GM23338 (cell line): ENCODE data around the gene SCO1. TPM values are rescaled to one million over a fixed set of nuclear protein-coding genes. Genes with fewer than 3 reads are reported as not detected.
"Not testable (repeated sequence)": the region's sequence is repeated elsewhere in the genome, so short reads cannot be mapped to it uniquely, and the experiment has no call there.

Source experiments
- ATAC-seq: fragments of 200-7000 bp; cut with Tn5 transposase; 3 replicates; pipeline ENCODE4 v1.9.1; 2020
- DNase-seq: peaks from one replicate; pipeline ENCODE4 v3.0.0-alpha.2; 2015; ENCODE audit warnings: low spot score
- H2AFZ ChIP-seq: fragments of 200-600 bp; sonication (generic); 2 replicates; pipeline ENCODE4 v1.8.0; 2016; ENCODE audit warnings: antibody characterized with exemption, mild to moderate bottlenecking, moderate library complexity
- H3F3A ChIP-seq: fragments of 200-600 bp; sonication (generic); replicated peaks from 2 replicates; pipeline ENCODE4 v1.8.0; 2017; ENCODE audit warnings: antibody characterized with exemption, mixed run types, low read depth
- H3K27ac ChIP-seq: fragments of 200-600 bp; sonication (generic); 2 replicates; pipeline ENCODE4 v1.6.1; 2016; ENCODE audit warnings: low read depth
- H3K27me3 ChIP-seq: fragments of 200-600 bp; sonication (generic); 2 replicates; pipeline ENCODE4 v1.8.0; 2016; ENCODE audit warnings: mild to moderate bottlenecking, mixed run types, moderate library complexity; ENCODE audit not compliant: insufficient read depth
- H3K36me3 ChIP-seq: fragments of 200-600 bp; sonication (generic); 2 replicates; pipeline ENCODE4 v1.8.0; 2016; ENCODE audit warnings: mild to moderate bottlenecking; ENCODE audit not compliant: insufficient read depth
- H3K4me1 ChIP-seq: fragments of 200-600 bp; sonication (generic); 2 replicates; pipeline ENCODE4 v1.8.0; 2016; ENCODE audit warnings: mild to moderate bottlenecking, moderate library complexity; ENCODE audit not compliant: insufficient read depth
- H3K4me2 ChIP-seq: fragments of 200-600 bp; sonication (generic); 2 replicates; pipeline ENCODE4 v1.7.1; 2017; ENCODE audit warnings: mixed run types
- H3K4me3 ChIP-seq: fragments of 200-600 bp; sonication (generic); 2 replicates; pipeline ENCODE4 v1.6.1; 2016; ENCODE audit warnings: mixed run types
- H3K79me2 ChIP-seq: fragments of 200-600 bp; sonication (generic); replicated peaks from 2 replicates; pipeline ENCODE4 v1.8.0; 2017; ENCODE audit warnings: mild to moderate bottlenecking; ENCODE audit not compliant: insufficient read depth
- H3K9me2 ChIP-seq: fragments of 200-600 bp; sonication (generic); 2 replicates; pipeline ENCODE4 v1.8.0; 2017; ENCODE audit not compliant: insufficient read depth
- H4K20me1 ChIP-seq: fragments of 200-600 bp; sonication (generic); replicated peaks from 2 replicates; pipeline ENCODE4 v1.8.0; 2017; ENCODE audit warnings: mild to moderate bottlenecking; ENCODE audit not compliant: insufficient read depth
- H3K27ac Mint-ChIP-seq: 2 replicates; pipeline ENCODE4 v1.8.0; 2020; ENCODE audit warnings: inconsistent platforms, mild to moderate bottlenecking, moderate library complexity, mixed read lengths
- H3K27me3 Mint-ChIP-seq: 3 replicates; pipeline ENCODE4 v1.8.0; 2022; ENCODE audit warnings: low read depth, mild to moderate bottlenecking, moderate library complexity, mixed read lengths, inconsistent platforms; ENCODE audit not compliant: insufficient read depth, poor library complexity
- H3K36me3 Mint-ChIP-seq: 3 replicates; pipeline ENCODE4 v1.8.0; 2021; ENCODE audit warnings: low read depth, mild to moderate bottlenecking, inconsistent platforms, moderate library complexity, mixed read lengths
- H3K4me1 Mint-ChIP-seq: 3 replicates; pipeline ENCODE4 v1.8.0; 2020; ENCODE audit warnings: mild to moderate bottlenecking, inconsistent platforms, mixed read lengths
- H3K4me3 Mint-ChIP-seq: 3 replicates; pipeline ENCODE4 v1.8.0; 2021; ENCODE audit warnings: moderate library complexity, mild to moderate bottlenecking, inconsistent platforms, mixed read lengths
- H3K9me3 Mint-ChIP-seq: 3 replicates; pipeline ENCODE4 v1.8.0; 2020; ENCODE audit warnings: moderate library complexity, mild to moderate bottlenecking, inconsistent platforms, mixed read lengths
- CREB1 ChIP-seq: fragments of 250-450 bp; sonication (Bioruptor Pico); IDR thresholded peaks from 2 replicates; pipeline ENCODE4 v1.5.0; 2020; ENCODE audit warnings: low read depth, mild to moderate bottlenecking, moderate library complexity
- EZH2phosphoT487 ChIP-seq: fragments of 200-600 bp; sonication (generic); IDR thresholded peaks from one replicate; pipeline ENCODE4 v1.8.1; 2018; ENCODE audit warnings: antibody characterized with exemption; ENCODE audit not compliant: unreplicated experiment
- JUNB ChIP-seq: IDR thresholded peaks from one replicate; pipeline ENCODE4 v1.6.1; 2016; ENCODE audit warnings: antibody characterized with exemption; ENCODE audit not compliant: unreplicated experiment
- NANOG ChIP-seq: IDR thresholded peaks from 2 replicates; pipeline ENCODE4 v1.6.1; 2016; ENCODE audit warnings: antibody characterized with exemption, borderline replicate concordance
- POLR2AphosphoS5 ChIP-seq: IDR thresholded peaks from 2 replicates; pipeline ENCODE4 v1.6.1; 2016; ENCODE audit warnings: antibody characterized with exemption, low read depth
- STAT1 ChIP-seq: IDR thresholded peaks from one replicate; pipeline ENCODE4 v1.6.1; 2016; ENCODE audit warnings: antibody characterized with exemption; ENCODE audit not compliant: unreplicated experiment
- ZNF114 ChIP-seq: fragments of 250-450 bp; sonication (Bioruptor Pico); IDR thresholded peaks from 2 replicates; pipeline ENCODE4 v1.5.0; 2020; ENCODE audit warnings: mild to moderate bottlenecking, moderate library complexity
- ZNF331 ChIP-seq: fragments of 250-450 bp; sonication (Bioruptor Pico); IDR thresholded peaks from 2 replicates; pipeline ENCODE4 v1.5.0; 2020; ENCODE audit warnings: low read depth, mild to moderate bottlenecking, moderate library complexity
- polyA plus RNA-seq: library from polyadenylated mRNA; unstranded; fragments of >200 nt; fragmentation: Nextera tagmentation; extraction: Ambion mirVana; gene quantifications from 2 replicates; pipeline ENCODE4 v1.2.1, GENCODE V29; 2016
- total RNA-seq: library from RNA; depleted of rRNA; stranded (reverse); fragments of >200 nt; shearing (Covaris generic); gene quantifications from 2 replicates; pipeline ENCODE4 v1.2.3, GENCODE V29; 2014
- TF ChIP-seq, protein P1 (sequence below): IDR thresholded peaks from one replicate; pipeline ENCODE4 v1.6.1; 2018; ENCODE audit warnings: antibody characterized with exemption; ENCODE audit not compliant: unreplicated experiment

The SCO1 gene
- total and polyA plus RNA-seq, 2 experiments from 2014 or later = 43.9 to 72.5 TPM

DNA sequence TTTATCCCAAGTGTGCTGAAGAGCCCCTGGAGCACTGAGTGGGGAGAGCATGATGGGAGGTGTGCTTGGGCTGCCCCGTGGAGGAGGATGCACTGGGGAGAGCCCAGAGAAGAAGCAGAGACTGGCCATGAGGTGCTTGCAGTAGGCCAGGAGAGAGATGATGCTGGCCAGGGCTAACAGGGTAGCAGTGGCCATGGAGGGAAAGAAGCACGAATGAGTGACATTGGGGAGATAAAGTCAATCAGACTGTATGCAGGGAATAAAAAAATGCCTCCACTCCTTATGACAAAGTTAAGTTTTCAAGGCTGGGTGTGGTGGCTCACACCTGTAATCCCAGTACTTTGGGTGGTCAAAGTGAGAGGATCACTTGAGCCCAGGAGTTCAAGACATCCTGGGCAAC, 37.9 kb upstream of the SCO1 start:
- H3K4me2 ChIP-seq = no peak overlapping the region
- no peak overlapping the region for H3K27ac ChIP-seq
- no peaks in the 10 kb centered on the region for H3K36me3 ChIP-seq
- H3K4me3 ChIP-seq = no peak overlapping the region
- Mint-ChIP-seq H3K36me3 (peaks cover 3% of the 10 kb centered on the region), H3K27me3 (peaks cover 9% of the 10 kb centered on the region), H3K4me3 (no peak overlapping the region), H3K4me1 (peaks cover 30% of the 10 kb centered on the region), H3K27ac (no peak overlapping the region; the same call in 1 of the 2 replicates), H3K9me3 (peaks cover 7% of the 10 kb centered on the region; the same call in 2 of the 3 replicates)
- no peaks in the 10 kb centered on the region for H3K27me3 ChIP-seq
- H3K4me1 ChIP-seq = peaks cover 6% of the 10 kb centered on the region
- ATAC-seq = no peak
- no peak for TF ChIP-seq ZNF331 (CRISPR knock-in tag)
- no peak for TF ChIP-seq JUNB
- no peaks in the 10 kb centered on the region for H3F3A ChIP-seq
- no peaks in the 10 kb centered on the region; the same call in 1 of the 2 replicates for H3K79me2 ChIP-seq
- H3K9me2 ChIP-seq = no peaks in the 10 kb centered on the region
- DNase-seq = no peak
- H2AFZ ChIP-seq = no peak overlapping the region
- no peaks in the 10 kb centered on the region for H4K20me1 ChIP-seq

DNA sequence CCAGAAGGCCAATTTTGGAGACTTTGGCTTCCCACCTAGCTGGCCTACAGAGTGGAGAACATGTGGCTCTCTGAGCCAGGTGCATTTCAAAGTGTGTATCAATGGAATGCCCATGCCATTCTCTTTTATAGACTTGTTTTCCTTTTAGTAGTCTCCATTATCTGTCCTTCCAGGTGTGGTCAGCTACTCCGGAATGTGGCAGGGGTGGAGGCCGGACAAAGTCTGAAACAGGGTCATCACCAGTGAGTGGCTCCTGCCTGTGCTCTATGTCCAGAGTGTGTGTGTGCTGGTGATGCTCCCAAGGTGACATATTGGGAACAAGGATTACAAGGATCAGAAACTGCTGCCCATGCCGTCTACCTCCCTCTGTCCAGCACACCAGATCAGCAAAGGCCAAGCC, 36.3 kb upstream of the SCO1 start:
- no peak for ATAC-seq
- Histone ChIP-seq H3K27ac (no peak overlapping the region), H2AFZ (no peak overlapping the region), H3K4me1 (peaks cover 10% of the 10 kb centered on the region), H3K27me3 (peaks cover 3% of the 10 kb centered on the region; the same call in 1 of the 2 replicates), H3K4me3 (no peak overlapping the region), H3K9me2 (no peaks in the 10 kb centered on the region), H3K36me3 (no peaks in the 10 kb centered on the region), H3K4me2 (no peak overlapping the region), H3F3A (0 out of 2 replicates have a peak, but pooled peaks cover 3% of the 10 kb centered on the region), H3K79me2 (no peaks in the 10 kb centered on the region; the same call in 1 of the 2 replicates), H4K20me1 (no peaks in the 10 kb centered on the region)
- Mint-ChIP-seq H3K4me3 (no peak overlapping the region), H3K36me3 (peaks cover 3% of the 10 kb centered on the region; the same call in 2 of the 3 replicates), H3K27me3 (peaks cover 3% of the 10 kb centered on the region), H3K9me3 (peaks cover 7% of the 10 kb centered on the region; the same call in 2 of the 3 replicates), H3K27ac (no peak overlapping the region), H3K4me1 (peaks cover 24% of the 10 kb centered on the region; the same call in 2 of the 3 replicates)
- TF ChIP-seq STAT1 (no peak), POLR2AphosphoS5 (no peak)
- no peak for DNase-seq

DNA sequence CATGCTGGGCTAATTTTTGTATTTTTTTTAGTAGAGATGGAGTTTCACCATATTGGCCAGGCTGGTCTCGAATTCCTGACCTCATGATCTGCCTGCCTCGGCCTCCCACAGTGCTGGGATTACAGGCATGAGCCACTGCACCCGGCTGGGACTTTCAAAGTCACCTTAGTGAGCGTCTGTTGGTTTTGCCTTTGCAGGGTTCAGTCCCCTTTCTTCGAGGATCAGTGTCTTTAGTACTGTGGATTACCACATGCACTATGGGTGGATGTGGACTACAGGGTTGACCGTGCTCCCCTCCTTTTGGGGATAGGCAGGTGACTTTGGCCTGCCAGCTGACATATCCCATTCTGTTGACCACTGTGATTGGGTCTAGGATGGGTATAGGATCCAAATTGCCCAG, 34.8 kb upstream of the SCO1 start:
- ATAC-seq = not testable (repeated sequence)

DNA sequence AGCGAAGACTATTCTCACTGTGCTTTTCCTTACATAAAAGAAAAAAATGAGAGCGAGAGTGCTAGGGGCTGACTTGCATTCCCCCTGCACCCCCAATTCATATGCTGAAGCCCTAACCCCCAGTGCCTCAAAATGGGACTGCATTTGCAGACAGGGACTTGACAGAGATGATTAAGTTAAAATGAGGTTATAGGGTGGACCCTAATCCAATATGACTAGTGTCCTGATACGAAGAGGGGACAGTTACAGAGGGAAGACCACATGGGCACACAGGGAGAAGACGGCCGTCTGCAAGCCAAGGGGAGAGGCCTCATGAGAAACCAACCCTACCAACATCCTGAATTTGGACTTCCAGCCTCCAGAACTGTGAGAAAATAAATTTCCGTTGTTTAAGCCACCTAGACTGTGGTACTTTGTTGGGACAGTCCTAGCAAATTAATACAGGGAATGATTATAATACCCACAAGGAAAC, 34.1 kb upstream of the SCO1 start:
- H3K9me2 ChIP-seq = no peaks in the 10 kb centered on the region
- H3K27ac ChIP-seq = peak overlapping the region; percentile 74; the same call in 1 of the 2 replicates
- H2AFZ ChIP-seq = peak overlapping the region; percentile 8; the same call in 1 of the 2 replicates
- ATAC-seq (no peak), DNase-seq (peak; percentile 28)
- Mint-ChIP-seq H3K4me3 (peak overlapping the region; percentile 88), H3K27ac (no peak overlapping the region; the same call in 1 of the 2 replicates), H3K27me3 (peaks cover 3% of the 10 kb centered on the region), H3K9me3 (peaks cover 7% of the 10 kb centered on the region; the same call in 2 of the 3 replicates), H3K4me1 (peaks cover 12% of the 10 kb centered on the region; the same call in 2 of the 3 replicates), H3K36me3 (peaks cover 3% of the 10 kb centered on the region; the same call in 2 of the 3 replicates)
- H4K20me1 ChIP-seq = no peaks in the 10 kb centered on the region
- peak overlapping the region; percentile 74 for H3K4me2 ChIP-seq
- H3K4me1 ChIP-seq = peaks cover 10% of the 10 kb centered on the region
- H3F3A ChIP-seq = 0 out of 2 replicates have a peak, but pooled peaks cover 3% of the 10 kb centered on the region
- peaks cover 3% of the 10 kb centered on the region; the same call in 1 of the 2 replicates for H3K27me3 ChIP-seq
- no peaks in the 10 kb centered on the region; the same call in 1 of the 2 replicates for H3K79me2 ChIP-seq
- H3K4me3 ChIP-seq = peak overlapping the region; percentile 74
- no peaks in the 10 kb centered on the region for H3K36me3 ChIP-seq
- no peak for TF ChIP-seq ZNF114 (CRISPR knock-in tag)
- no peak for TF ChIP-seq CREB1
- no peak for TF ChIP-seq STAT1
- TF ChIP-seq EZH2phosphoT487 = no peak
- TF ChIP-seq ZNF331 (CRISPR knock-in tag) = no peak
- no peak for TF ChIP-seq POLR2AphosphoS5
- TF ChIP-seq NANOG = no peak
- TF ChIP-seq, protein P1, sequence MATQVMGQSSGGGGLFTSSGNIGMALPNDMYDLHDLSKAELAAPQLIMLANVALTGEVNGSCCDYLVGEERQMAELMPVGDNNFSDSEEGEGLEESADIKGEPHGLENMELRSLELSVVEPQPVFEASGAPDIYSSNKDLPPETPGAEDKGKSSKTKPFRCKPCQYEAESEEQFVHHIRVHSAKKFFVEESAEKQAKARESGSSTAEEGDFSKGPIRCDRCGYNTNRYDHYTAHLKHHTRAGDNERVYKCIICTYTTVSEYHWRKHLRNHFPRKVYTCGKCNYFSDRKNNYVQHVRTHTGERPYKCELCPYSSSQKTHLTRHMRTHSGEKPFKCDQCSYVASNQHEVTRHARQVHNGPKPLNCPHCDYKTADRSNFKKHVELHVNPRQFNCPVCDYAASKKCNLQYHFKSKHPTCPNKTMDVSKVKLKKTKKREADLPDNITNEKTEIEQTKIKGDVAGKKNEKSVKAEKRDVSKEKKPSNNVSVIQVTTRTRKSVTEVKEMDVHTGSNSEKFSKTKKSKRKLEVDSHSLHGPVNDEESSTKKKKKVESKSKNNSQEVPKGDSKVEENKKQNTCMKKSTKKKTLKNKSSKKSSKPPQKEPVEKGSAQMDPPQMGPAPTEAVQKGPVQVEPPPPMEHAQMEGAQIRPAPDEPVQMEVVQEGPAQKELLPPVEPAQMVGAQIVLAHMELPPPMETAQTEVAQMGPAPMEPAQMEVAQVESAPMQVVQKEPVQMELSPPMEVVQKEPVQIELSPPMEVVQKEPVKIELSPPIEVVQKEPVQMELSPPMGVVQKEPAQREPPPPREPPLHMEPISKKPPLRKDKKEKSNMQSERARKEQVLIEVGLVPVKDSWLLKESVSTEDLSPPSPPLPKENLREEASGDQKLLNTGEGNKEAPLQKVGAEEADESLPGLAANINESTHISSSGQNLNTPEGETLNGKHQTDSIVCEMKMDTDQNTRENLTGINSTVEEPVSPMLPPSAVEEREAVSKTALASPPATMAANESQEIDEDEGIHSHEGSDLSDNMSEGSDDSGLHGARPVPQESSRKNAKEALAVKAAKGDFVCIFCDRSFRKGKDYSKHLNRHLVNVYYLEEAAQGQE = no peak

More for the DNA sequence above, 34.8 kb upstream of the SCO1 start:
- H3K27me3 Mint-ChIP-seq, DNase-seq, H3K4me3 Mint-ChIP-seq, H3K9me3 Mint-ChIP-seq, H3K36me3 ChIP-seq, H3K9me2 ChIP-seq, H3F3A ChIP-seq, H3K27ac ChIP-seq, H2AFZ ChIP-seq, H3K79me2 ChIP-seq, H3K27ac Mint-ChIP-seq, H3K27me3 ChIP-seq, H4K20me1 ChIP-seq, H3K36me3 Mint-ChIP-seq, H3K4me3 ChIP-seq: not testable (repeated sequence)
- peaks cover 14% of the 10 kb centered on the region; the same call in 2 of the 3 replicates for H3K4me1 Mint-ChIP-seq
- Histone ChIP-seq H3K4me2 (peak overlapping the region; percentile 20; the same call in 1 of the 2 replicates), H3K4me1 (peaks cover 10% of the 10 kb centered on the region)
